Effector CD8-positive, alpha-beta T cell (primary cell): Measurements from ENCODE around the gene PHF13.
A peak's percentile ranks its signal among the peaks of the same experiment; 100 is the strongest.

ENCODE experiments used
- DNase-seq: peaks from one replicate; lab custom pipeline; 2025; lab: John Stamatoyannopoulos, UW

Gene PHF13

DNA sequence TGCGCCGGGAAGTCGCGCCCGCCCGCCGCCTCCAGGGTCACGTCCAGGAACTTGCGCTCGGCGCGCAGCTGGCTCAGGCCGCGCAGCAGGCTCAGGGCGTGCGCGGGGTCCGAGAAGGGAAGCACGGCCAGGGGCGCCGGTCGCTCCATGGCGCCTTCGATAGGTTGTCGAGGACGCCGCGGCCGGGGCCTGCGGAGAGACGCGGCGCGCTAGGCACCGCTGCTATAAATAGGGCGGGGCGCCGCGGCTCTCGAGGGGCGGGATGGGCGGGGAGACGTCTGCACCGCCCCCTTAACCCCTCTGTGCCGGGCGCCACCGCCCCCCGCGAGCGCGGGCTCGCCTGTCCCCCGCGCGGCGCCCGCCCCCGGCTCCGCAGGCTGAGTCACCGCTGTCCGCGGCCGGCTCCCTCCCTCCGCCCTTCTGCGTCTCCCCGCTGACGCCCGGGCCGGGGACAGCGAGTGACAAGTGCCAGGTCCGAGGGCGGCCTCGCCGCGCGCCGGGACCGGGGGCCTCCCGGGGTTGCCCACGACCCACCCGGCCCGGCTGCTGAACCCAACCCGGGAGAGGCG is 10.8 kb upstream of the PHF13 start, which contains the start of gene KLHL21:
Gene KLHL21 (minus strand): TSS at position 201 of the 569 bp plus-strand sequence. CDS start 52 bp downstream, at position 149.
- peak; percentile 72 for DNase-seq

DNA sequence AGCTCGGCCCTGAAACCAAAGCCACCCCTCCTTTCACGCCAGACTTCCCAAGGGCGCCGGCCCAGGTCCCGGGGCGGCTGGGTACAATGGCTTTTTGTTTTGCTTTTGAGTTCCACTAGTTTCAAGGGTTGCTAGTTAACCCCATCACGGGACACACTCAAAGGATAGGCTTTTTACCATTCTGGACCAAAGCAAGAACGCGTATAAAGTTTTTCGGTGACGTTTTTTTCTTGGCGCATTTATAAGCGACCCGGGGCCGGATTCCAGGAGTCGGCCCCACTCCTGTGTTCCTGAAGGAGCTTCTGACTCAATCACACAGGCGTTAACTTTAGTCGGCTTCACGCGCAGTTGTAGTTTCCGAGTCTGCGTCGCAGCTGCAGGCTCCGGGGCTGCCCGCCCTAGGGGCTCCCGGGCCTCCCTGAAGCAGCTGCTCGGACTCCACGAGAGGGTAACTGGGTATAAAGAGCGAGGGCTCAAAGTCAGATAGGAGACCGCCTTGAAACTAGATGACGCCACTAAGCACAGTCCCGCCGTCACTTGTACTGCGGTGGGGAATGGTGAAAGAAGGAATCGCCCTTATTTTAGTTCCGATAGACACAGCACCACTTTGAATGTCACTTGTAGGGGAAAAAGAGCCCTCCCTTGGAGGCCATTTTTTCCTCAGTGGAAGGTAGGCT is 10.2 kb upstream of the PHF13 start:
- DNase-seq = peak; percentile 38

DNA sequence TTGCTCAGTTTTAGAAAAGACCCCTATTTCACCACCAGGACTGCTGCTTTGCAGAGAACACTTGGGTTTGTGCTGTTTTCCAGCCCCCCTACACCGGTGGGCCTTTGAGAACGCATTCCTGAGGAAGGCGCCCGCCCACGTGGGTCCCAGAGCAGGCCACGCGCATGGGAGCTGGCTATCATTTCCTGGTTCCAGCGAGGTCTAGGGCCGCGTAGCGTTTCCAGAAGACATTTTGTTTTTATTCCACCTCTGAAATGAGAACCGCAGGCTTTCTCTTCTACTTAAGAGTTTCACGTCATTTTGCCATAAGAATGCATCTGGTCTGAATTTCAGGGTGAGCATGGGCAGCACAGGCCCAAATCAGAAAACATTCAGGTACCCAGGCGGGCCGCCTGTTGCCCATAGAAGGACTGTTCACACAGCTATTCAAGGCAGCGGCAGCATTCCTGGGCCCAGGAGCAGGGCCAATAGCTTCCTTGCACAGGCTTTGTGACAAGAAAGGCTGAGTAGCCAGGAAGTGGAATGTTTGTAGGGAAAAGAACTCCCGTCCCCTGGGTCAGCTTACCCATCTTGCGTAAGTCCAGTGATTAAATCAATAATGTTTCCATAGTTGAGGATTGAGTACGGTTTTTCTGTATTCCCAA is 9.5 kb upstream of the PHF13 start:
- DNase-seq = no peak

DNA sequence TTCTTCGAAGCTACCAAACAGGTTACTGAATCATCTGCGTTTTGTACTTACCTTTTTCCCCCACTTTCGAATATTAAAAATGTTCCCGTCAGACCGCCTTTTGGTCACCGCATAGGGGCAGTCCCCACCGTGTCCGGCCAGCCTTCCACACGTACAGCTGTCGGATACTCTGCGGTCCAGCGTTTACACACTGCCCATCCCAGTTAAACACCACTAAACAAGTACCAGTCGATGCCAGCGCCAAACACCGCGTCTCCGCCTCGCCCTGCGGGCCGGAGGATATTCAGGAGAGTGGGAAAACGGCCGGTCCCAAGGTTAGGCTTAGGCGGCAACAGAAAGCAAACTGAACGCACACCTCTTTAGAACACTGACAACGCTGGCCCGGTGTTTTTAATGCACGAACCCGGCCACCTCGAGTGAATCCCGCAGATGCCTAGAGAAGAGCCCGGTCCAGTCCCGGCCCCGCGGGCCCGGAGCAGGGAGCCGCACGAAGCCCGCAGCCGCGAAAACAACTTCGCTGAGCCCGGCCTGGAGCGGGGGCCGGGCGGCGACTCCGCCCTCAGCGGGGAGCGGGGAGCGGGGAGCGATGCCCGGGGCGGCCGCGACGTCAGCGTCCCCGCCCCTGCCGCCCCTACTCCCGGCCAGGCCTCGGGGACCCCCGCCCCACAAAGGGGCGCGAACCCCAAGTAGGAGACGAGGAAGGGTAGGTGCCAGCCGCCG is 730 bp upstream of the PHF13 start:
- DNase-seq = no peak

DNA sequence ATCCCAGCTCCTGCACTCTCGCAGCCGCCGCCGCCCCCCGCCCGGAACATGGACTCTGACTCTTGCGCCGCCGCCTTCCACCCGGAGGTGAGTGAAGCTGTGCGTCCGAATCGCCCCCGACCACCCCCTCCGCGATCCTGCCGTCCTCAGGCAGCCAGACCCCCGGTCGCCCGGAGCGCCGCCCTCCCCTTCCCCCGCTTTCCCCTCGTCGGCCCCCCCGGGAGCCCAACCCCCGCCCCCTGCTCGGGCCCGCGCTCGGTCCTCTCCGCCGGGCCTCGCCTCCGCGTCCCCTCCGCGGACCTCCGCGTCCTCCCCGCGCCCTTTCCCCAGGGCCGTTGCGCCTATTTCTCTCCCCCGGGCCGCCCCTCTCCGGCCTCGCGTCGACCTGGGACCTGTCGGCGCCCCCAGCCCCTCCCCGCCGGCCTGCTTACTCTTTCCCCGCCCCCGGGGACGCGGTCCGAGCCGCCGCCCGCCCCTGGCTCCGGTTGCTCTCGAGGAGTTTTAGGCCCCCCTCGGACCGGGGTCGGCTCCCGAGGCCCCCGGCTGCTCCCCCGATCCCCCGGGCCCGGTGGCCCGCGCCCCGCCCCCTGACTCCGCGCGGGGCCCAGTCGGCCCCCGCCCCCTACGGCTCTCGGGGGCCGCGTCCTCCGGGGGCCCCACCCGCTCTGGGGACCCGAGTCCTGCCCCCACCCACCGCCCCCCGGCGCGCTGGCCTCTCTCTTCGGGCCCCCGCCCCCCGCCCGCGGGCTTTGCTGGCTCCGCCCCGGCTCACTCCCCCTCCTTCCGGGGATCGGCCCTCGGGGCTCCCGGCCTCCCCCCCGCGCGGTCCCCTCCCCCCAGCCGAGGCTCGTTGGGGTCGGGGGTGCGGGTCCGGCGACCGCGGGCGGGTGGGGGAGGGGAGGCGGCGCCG is 743 bp downstream of the PHF13 start:
- peak; percentile 51 for DNase-seq

DNA sequence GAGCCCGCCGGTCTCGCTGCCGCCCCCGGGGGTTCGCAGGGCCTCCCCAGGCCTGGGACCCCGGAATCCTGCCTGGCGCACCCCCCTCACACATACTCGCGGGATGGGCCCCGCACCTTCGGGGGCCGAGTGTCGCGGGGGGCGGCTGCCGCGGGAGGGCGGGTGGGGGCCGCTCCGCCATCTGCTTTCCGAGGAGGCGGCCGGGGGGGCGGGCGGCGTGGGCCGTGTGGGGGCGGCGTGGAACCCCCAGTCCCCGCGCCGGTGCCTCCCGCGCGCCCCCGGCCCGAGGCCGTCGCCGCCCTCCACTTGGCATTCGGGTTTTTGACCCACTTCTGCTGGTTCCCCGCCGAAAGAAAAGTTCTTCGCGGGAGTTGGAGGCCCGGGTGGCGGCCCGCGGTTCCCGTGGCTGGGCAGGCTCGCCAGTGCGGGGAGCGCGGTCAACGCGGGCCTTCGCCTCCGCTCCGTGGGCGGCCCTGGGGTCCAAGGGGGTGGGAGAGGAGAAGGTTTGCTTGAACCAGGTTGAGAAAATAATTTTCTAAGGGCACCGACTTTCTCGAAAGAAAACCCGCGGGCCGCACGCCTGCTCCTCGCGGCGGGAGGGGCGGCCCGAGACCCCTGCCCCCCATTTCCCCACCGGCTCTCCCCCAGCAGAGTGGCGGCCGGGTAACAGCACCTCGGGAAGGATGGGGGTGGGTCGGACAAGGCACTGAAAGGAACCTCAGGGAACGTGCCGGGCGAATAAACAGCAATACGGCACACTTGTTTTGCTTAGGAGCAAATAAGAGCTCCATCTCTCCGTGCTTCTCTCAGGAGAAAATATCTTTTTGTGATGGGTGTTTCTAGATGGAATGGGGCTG is 1.6 kb downstream of the PHF13 start:
- no peak for DNase-seq

DNA sequence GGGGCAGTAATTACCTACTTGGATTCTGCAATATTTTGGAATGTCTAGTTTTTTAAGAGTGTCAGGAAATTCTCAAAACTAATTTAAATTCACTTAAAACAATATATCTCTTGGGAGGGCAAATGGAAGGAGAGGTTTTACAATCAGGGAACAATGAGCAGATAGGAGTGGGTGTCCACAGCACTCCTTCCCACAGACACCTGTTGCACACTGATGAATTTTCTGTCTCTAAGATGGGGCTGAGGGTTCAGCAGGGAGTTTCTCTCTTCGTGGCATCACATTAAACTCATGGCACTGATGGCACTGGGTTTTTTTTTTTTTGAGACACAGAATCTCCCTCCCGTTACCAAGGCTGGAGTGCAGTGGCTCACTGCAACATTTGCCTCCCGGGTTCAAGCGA is 5.5 kb downstream of the PHF13 start:
- DNase-seq = no peak

DNA sequence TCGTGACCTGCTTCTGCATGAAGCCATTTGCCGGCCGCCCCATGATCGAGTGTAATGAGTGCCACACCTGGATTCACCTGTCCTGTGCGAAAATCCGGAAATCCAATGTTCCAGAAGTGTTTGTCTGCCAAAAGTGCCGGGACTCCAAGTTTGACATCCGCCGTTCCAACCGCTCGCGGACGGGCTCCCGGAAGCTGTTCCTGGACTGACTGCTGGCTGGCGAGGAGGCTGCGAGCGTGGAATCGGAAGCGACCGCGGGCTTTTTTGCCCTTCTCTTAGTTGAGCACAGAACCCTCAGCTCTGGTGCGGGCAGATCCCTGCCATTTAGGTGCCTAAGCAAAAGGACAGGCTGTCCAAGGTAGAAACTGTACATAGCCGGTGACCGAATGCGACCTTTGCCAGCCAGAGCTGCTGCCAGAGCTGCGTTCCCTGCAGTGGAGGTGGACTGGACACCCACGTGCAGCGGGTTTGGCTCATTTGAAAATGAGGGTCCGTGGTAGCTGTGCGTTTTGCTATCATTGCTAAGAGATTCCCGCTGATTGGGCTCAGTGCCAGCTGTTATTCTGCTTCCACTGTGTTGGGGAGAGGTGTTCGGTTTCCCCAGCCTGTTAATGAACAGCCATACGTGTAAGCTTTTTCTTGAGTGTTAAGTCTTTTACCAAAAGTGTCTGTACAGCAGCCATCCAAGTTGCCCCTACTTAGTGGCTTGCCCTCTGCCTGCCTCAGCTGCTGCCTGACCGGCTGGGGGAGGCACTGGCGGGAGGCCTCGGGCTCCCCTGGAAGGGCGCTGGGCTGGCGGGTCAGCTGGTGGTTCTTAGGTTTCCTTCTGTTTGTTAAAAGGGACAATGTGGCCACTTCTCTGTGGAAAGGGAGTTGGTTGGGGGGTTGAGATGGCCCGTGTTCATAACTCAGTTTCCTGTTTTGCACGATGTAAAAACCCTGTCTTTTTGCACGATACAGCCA is 8.2 kb downstream of the PHF13 start:
- no peak for DNase-seq

DNA sequence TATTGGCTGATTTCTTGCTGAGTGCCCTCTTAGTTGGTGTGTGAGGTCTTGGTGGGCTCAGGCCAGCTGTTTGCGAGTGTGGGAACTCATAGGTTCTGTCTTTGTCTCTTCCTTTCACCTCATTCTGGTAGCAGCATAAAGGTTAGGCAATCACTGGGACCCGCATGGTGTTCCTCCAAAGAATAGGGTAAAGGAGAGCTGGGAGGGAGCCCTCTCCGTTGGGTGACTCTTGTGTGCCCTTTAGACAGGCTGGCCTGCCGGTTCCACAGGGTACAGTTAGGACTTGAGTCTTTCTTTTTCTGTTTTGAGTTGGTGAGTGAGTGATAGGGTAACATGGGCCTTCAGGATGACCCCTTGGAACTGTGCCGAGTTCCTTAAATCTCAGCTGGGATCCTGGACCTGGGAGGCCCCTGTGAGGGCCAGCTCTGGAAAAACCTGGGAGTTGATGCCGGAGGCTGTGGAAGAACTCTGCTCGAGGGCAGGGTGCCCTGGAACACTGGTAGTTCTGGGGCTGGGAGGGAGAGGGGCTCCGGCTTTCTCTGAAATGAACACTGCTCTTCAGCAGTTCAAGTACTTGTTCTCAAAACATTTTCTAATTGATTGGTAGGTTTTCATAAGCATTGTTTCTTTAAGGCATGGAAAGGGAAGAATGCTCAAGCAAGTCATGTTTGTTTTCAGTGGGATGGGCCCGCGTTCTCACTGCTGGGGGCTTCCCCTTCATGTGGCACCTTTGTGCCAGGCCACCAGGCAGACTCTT is 9.0 kb downstream of the PHF13 start:
- DNase-seq = no peak

DNA sequence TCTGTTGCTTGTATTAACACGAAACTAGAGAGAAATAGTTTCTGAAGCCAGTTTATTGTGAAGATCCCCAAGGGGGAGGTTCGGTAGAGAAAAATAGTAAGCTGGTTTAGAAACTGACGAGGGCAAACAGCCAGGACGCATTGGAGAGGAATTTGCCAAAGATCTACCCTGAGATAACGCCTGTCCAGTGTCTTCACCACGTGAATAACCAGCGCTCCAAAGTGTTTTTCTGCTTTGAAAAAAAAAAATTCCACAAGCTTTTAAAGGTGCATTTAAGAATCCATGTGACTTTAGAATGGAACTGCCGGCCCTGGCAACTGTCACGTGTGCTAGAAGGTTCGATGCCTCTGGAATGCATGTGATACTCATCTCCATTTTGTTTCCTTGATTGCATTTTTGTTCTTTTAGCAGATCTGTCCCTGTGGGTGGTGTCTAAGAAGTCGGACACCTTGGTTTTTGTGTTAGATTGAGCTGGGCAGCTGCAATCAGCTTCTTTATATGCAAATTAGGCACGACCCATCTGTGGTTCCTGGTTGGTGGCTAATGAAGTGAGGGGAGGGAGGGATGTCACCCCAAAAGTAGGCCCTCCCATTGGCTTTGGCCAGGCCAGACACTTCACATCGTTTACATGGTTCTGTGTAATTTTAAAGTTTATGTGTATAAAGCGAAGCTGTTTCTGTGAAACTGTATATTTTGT is 9.9 kb downstream of the PHF13 start:
- no peak for DNase-seq

DNA sequence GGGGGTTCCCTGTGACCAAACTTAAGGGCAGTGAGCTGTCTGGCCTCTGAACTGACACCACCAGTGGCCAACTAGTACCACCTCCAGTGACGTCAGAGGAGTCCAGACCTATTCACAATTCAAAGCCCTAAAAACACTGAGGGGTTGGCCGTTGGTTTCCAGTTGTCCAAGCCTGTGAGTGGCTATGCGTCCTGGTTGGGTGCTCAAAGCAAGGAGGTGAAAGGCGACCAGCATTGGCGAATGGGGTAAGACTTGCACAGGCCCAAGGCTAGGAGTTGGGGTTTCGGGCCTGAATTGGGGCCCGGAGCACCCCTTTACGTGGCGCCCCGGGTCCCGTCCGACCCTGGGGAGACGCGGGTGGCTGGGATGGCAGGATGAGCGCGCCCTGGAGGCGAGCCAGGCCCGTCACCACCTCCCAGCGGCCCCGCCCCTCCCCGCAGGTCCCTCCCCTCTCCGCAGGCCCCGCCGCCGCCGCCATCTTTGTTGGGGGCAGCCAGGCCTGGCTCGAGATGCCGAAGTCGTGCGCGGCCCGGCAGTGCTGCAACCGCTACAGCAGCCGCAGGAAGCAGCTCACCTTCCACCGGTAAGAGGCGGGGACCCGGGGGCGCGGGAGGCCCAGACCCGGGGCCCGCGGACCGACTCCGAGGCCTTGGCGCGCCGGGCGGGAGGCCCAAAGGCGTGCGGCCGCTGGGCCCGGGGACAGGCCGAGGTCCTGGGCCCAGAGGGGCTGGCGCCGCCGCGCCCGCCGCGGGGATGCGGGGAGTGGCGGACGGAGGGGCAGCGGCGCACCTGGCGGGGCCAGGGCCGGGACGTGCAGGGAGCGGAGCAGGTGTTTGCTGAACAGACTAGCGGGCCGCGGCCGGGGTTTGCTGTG is 11.4 kb downstream of the PHF13 start, which contains the start of gene THAP3:
Gene THAP3 (plus strand): TSS at position 159 of the 874 bp plus-strand sequence. CDS start 351 bp downstream, at position 510.
- DNase-seq = peak; percentile 83

DNA sequence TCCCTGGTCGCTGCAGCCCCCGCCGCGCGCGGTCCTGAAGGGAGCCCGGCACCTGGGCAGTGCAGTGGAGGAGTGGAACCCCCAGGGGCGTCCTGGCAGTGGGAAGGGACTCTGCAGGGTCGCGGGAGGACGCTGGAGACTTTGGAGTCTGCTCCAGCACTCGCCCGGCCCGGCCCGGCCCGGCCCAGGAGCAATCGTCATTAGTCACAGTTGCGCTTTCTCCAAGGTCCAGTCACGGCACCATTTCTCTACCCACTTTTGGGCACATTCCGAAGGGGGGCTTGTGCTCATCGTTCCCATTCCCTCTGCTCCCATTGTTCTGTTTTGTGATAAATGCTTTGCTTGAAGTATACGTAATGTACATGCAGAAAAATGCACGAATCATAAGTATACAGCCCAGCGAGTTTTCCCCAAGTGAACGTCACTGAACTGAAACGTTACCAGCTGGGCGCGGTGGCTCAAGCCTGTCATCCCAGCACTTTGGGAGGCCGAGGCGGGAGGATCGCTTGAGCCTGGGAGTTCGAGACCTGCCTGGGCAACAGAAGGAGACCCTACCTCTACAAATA is 12.1 kb downstream of the PHF13 start:
- no peak for DNase-seq

DNA sequence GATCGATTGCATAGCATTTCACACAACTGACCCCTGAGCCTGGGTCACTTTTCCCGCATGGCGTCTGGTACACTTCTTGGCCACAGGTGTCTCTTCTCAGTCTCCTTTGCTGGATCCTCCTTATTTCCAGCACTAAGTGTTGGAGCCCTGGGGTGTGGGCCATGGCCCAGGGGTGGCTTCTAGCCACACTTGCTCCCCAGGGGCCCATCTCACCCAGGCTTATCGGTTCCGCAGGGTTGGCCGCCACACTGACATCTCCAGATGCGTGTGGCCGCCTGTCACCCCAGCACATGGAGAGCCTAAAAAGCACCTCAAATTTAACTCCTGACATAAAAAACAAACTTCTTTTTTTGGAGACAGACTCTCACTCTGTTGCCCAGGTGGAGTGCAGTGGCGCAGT is 13.5 kb downstream of the PHF13 start:
- no peak for DNase-seq

DNA sequence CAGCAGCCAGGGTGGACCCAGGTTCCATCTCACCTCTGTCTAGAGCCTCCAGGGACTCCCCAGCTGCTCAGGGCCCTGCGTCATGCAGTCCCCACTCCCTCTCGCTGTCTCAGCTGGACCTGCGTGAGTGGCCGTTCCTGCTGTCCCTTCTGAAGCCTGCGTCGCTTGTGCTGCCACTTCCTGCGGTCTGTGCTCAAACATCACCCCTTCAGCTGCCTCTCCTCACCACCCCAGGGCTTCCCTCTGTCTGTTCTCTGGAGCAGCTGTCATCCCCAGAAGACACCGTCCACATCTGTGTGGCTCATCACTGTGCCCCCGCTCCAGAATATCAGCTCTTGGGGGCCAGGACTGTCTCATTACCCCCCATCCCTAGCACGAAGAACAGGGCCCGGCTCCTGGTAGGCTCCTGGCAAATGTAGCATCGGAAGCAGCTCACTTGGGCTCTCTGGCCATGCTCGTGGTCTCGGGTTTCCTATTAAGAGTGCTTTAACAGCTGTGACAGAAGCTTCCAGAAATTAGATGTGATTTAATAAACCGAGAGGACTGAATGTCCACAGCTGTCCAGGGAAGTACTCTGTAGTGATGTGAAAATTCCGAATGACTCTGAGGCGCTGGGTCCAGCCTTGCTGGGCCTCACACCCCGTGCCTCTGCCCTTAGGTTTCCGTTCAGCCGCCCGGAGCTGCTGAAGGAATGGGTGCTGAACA is 14.5 kb downstream of the PHF13 start:
- no peak for DNase-seq

DNA sequence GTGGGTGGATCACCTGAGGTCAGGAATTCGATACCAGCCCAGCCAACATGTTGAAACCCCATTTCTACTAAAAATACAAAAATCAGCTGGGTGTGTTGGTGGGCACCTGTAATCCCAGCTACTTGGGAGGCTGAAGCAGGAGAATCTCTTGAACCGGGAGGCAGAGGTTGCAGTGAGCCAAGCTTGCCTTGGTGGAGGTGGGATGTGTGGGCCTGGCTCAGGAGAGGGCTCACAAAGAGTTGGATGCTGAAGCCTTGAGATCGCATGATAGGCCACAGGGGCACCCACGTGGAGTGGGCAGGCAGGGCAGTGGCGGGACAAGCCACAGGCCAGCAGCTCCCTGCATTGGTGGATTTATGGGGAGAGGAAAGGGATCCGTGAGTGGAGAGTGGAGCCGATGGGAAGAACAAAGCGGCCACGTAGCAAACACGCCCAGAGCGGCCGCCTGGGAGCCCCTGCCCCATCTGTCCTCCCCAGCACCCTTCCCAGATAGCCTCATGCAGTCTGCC is 15.5 kb downstream of the PHF13 start:
- no peak for DNase-seq

DNA sequence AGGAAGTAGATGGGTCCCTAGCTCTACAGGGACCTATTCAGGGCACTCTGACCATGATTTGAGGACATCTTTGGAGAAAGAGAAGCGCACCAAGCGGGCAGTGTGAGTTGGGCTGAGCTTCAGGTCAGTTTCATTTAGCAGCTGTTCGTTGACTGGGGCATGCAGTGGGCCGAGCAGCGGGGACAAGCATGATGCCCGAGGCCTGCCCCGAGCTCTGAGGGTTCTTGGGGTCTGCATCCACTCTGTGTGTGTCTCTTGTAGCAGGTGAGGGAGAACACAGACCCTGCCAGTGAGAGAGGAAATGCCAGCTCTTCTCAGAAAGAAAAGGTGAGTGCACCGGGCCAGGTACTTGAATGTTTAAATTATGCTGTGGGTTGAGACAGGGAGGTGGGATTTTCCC is 16.5 kb downstream of the PHF13 start:
- DNase-seq = no peak
